H1 (cell line): ENCODE data around the gene CACNA2D3. TPM values are rescaled to one million over a fixed set of nuclear protein-coding genes. Genes with fewer than 3 reads are reported as not detected.

Experiments
- CTCF ChIA-PET: fragments of 300-600 bp; sonication (Branson Sonifier 250); formaldehyde crosslinking; loops from one replicate; lab custom pipeline; 2021; ENCODE audit not compliant: partially characterized antibody; lab: Charles Lee
- POLR2A ChIA-PET: fragments of 300-600 bp; sonication (Branson Sonifier 250); formaldehyde crosslinking; loops from one replicate; lab custom pipeline; 2021; ENCODE audit warnings: inconsistent platforms; ENCODE audit not compliant: partially characterized antibody; lab: Charles Lee
- DNase-seq, 2 experiments: peaks; one replicate each; pipeline versions ENCODE4 v3.0.0 to v3.0.0-alpha.2; 2010 to 2022; ENCODE audit warnings: low spot score in 2 of 2, low read depth in 1 of 2, mixed read lengths in 1 of 2
- FAIRE-seq: peaks from 2 replicates; lab custom pipeline; 2011; peaks lifted over from hg19 to GRCh38; lab: Jason Lieb, UNC
- H2AFZ ChIP-seq: 2 replicates; pipeline ENCODE4 v1.8.1; 2012; ENCODE audit warnings: low read length, inconsistent platforms
- H2AK5ac ChIP-seq: 2 replicates; pipeline ENCODE4 v1.6.1; 2013; ENCODE audit warnings: low read depth, low read length
- H2BK120ac ChIP-seq: replicated peaks from 2 replicates; pipeline ENCODE3; 2013; ENCODE audit warnings: low read depth, low read length, inconsistent platforms
- H2BK12ac ChIP-seq: 2 replicates; pipeline ENCODE4 v1.6.1; 2013; ENCODE audit warnings: low read depth, low read length
- H2BK15ac ChIP-seq: 2 replicates; pipeline ENCODE4 v1.6.1; 2013; ENCODE audit warnings: low read length
- H2BK20ac ChIP-seq: 2 replicates; pipeline ENCODE4 v1.6.1; 2013; ENCODE audit warnings: low read length
- H2BK5ac ChIP-seq: 2 replicates; pipeline ENCODE4 v1.6.1; 2013; ENCODE audit warnings: low read depth, low read length
- H3K14ac ChIP-seq: 2 replicates; pipeline ENCODE4 v1.6.1; 2013; ENCODE audit warnings: inconsistent platforms; ENCODE audit not compliant: insufficient read length
- H3K18ac ChIP-seq: 2 replicates; pipeline ENCODE4 v1.6.1; 2013; ENCODE audit warnings: low read length; ENCODE audit errors: extremely low read depth
- H3K23ac ChIP-seq: 2 replicates; pipeline ENCODE4 v1.6.1; 2013; ENCODE audit warnings: inconsistent platforms; ENCODE audit not compliant: insufficient read length
- H3K23me2 ChIP-seq: 2 replicates; pipeline ENCODE4 v1.6.1; 2013; ENCODE audit warnings: low read depth, low read length
- H3K27ac ChIP-seq: 2 replicates; pipeline ENCODE4 v1.6.1; 2011; ENCODE audit warnings: low read depth, low read length, inconsistent platforms
- H3K27me3 ChIP-seq, 4 experiments: replicated peaks in 1 of 4; 1 replicate in 1 of 4; 2 replicates in 3 of 4; pipeline versions ENCODE4 v1.6.1 to v1.8.1; 2011 to 2013; ENCODE audit warnings: low read length in 3 of 4, mild to moderate bottlenecking in 3 of 4, inconsistent platforms in 2 of 4, mixed read lengths in 2 of 4, moderate library complexity in 1 of 4; ENCODE audit not compliant: control insufficient read depth in 3 of 4, insufficient read depth in 3 of 4; ENCODE audit errors: extremely low read depth in 1 of 4
- H3K36me3 ChIP-seq, 4 experiments: 2 replicates each; pipeline versions ENCODE4 v1.6.1 to v1.8.1; 2011 to 2013; ENCODE audit warnings: mild to moderate bottlenecking in 4 of 4, low read length in 3 of 4, moderate library complexity in 2 of 4, control low read depth in 1 of 4, inconsistent platforms in 1 of 4; ENCODE audit not compliant: insufficient read depth in 4 of 4, control insufficient read depth in 2 of 4
- H3K4ac ChIP-seq: replicated peaks from 2 replicates; pipeline ENCODE3; 2013; ENCODE audit warnings: low read length, low read depth, mixed read lengths, inconsistent platforms; ENCODE audit not compliant: insufficient read length
- H3K4me1 ChIP-seq, 4 experiments: replicated peaks in 1 of 4; 1 replicate in 1 of 4; 2 replicates in 3 of 4; pipeline versions ENCODE4 v1.6.1 to v1.8.1; 2011 to 2013; ENCODE audit warnings: low read length in 3 of 4, inconsistent platforms in 2 of 4, mixed read lengths in 1 of 4; ENCODE audit not compliant: insufficient read depth in 4 of 4, control insufficient read depth in 3 of 4
- H3K4me2 ChIP-seq, 2 experiments: 2 replicates each; pipeline versions ENCODE4 v1.6.1 to v1.8.1; 2011 to 2013; ENCODE audit warnings: low read depth in 2 of 2, low read length in 2 of 2, control low read depth in 1 of 2, inconsistent platforms in 1 of 2, mild to moderate bottlenecking in 1 of 2; ENCODE audit not compliant: insufficient read depth in 1 of 2
- H3K4me3 ChIP-seq, 4 experiments: fragments of 200-600, 300-600 bp in 1 of 4; sonication (generic), shearing (Covaris generic), sonication (Bioruptor Twin) in 1 of 4; 2 replicates each; pipeline versions ENCODE4 v1.5.1 to v1.8.1; 2011 to 2016; ENCODE audit warnings: low read length in 4 of 4, low read depth in 3 of 4, control low read depth in 2 of 4, inconsistent platforms in 2 of 4, mild to moderate bottlenecking in 2 of 4, mixed read lengths in 1 of 4, moderate library complexity in 1 of 4; ENCODE audit not compliant: insufficient read depth in 2 of 4; ENCODE audit errors: extremely low read depth in 1 of 4
- H3K56ac ChIP-seq: replicated peaks from 2 replicates; pipeline ENCODE3; 2013; ENCODE audit warnings: low read depth, mild to moderate bottlenecking, mixed read lengths, low read length, inconsistent platforms; ENCODE audit not compliant: insufficient read length
- H3K79me1 ChIP-seq: 2 replicates; pipeline ENCODE4 v1.6.1; 2013; ENCODE audit warnings: low read depth, low read length, control low read depth
- H3K79me2 ChIP-seq, 2 experiments: 2 replicates each; pipeline versions ENCODE4 v1.6.1 to v1.8.1; 2012 to 2013; ENCODE audit warnings: low read length in 2 of 2, mild to moderate bottlenecking in 2 of 2, inconsistent platforms in 1 of 2; ENCODE audit not compliant: insufficient read depth in 2 of 2, control insufficient read depth in 1 of 2
- H3K9ac ChIP-seq, 4 experiments: replicated peaks in 1 of 4; 1 replicate in 1 of 4; 2 replicates in 3 of 4; pipeline versions ENCODE4 v1.6.1 to v1.8.1; 2011 to 2013; ENCODE audit warnings: low read depth in 3 of 4, low read length in 3 of 4, control low read depth in 2 of 4, mild to moderate bottlenecking in 2 of 4, moderate library complexity in 2 of 4, inconsistent platforms in 1 of 4; ENCODE audit errors: extremely low read depth in 1 of 4
- H3K9me3 ChIP-seq, 2 experiments: 2 replicates each; pipeline versions ENCODE4 v1.6.1 to v1.8.1; 2012 to 2013; ENCODE audit warnings: mild to moderate bottlenecking in 2 of 2, moderate library complexity in 2 of 2, control low read depth in 1 of 2, inconsistent platforms in 1 of 2, low read depth in 1 of 2, low read length in 1 of 2, mixed read lengths in 1 of 2; ENCODE audit not compliant: insufficient read depth in 2 of 2
- H4K20me1 ChIP-seq, 2 experiments: replicated peaks in 1 of 2; 2 replicates each; pipeline versions ENCODE3 to v1.8.1; 2011 to 2013; ENCODE audit warnings: inconsistent platforms in 2 of 2, low read length in 2 of 2, mild to moderate bottlenecking in 1 of 2; ENCODE audit not compliant: insufficient read depth in 2 of 2, control insufficient read depth in 1 of 2
- H4K5ac ChIP-seq: 2 replicates; pipeline ENCODE4 v1.6.1; 2013; ENCODE audit warnings: low read length, low read depth, mixed read lengths, inconsistent platforms; ENCODE audit not compliant: insufficient read length
- H4K8ac ChIP-seq: 2 replicates; pipeline ENCODE4 v1.8.0; 2013; ENCODE audit warnings: mild to moderate bottlenecking, moderate library complexity, low read length, inconsistent platforms; ENCODE audit not compliant: insufficient read depth; ENCODE audit errors: extremely low read depth
- H4K91ac ChIP-seq: replicated peaks from 2 replicates; pipeline ENCODE3; 2013; ENCODE audit warnings: low read length, mixed read lengths, inconsistent platforms; ENCODE audit not compliant: insufficient read length
- ATF3 ChIP-seq: IDR thresholded peaks from 2 replicates; pipeline ENCODE4 v1.6.1; 2011; ENCODE audit warnings: low read depth, mild to moderate bottlenecking, low read length; ENCODE audit not compliant: insufficient read depth
- CBX5 ChIP-seq: fragments of 300-800, 300-1000 bp; sonication (generic); IDR thresholded peaks from 2 replicates; pipeline ENCODE4 v1.7.1; 2016; ENCODE audit warnings: antibody characterized with exemption, low read length, low read depth
- FOSL1 ChIP-seq: IDR thresholded peaks from 2 replicates; pipeline ENCODE4 v1.6.1; 2011; ENCODE audit warnings: mild to moderate bottlenecking, low read depth, low read length, moderate library complexity; ENCODE audit not compliant: insufficient read depth
- KDM4A ChIP-seq: IDR thresholded peaks from one replicate; pipeline ENCODE4 v1.7.1; 2012; ENCODE audit warnings: low read depth, mild to moderate bottlenecking, moderate library complexity, low read length, inconsistent platforms; ENCODE audit not compliant: severe bottlenecking
- KDM5A ChIP-seq: fragments of 200-600 bp; IDR thresholded peaks from 2 replicates; pipeline ENCODE4 v1.7.1; 2012; ENCODE audit warnings: mild to moderate bottlenecking, low read length, inconsistent platforms, mixed read lengths
- POU5F1 ChIP-seq: IDR thresholded peaks from 2 replicates; pipeline ENCODE4 v1.6.1; 2011; ENCODE audit warnings: low read depth, mild to moderate bottlenecking, low read length, moderate library complexity
- SIRT6 ChIP-seq: IDR thresholded peaks from one replicate; pipeline ENCODE4 v1.7.1; 2012; ENCODE audit warnings: low read length, inconsistent platforms
- SP1 ChIP-seq: IDR thresholded peaks from 2 replicates; pipeline ENCODE4 v1.6.1; 2011; ENCODE audit warnings: low read depth, low read length
- TAF1 ChIP-seq: IDR thresholded peaks from 2 replicates; pipeline ENCODE4 v1.6.1; 2011; ENCODE audit warnings: mild to moderate bottlenecking, low read depth, low read length
- TEAD4 ChIP-seq: IDR thresholded peaks from 2 replicates; pipeline ENCODE4 v1.6.1; 2012; ENCODE audit warnings: low read depth, low read length, inconsistent platforms, mixed read lengths
- YY1 ChIP-seq: IDR thresholded peaks from 2 replicates; pipeline ENCODE4 v1.6.1; 2011; ENCODE audit warnings: low read depth, mild to moderate bottlenecking, low read length
- WGBS, 2 experiments: shearing (Covaris generic) in 1 of 2; methylation state at CpG; one replicate each; pipeline versions ENCODE4 v1.1.6 to v1.1.7; 2013 to 2015; ENCODE audit warnings: low lambda C conversion rate in 2 of 2, mixed read lengths in 2 of 2, inconsistent platforms in 1 of 2, low coverage in 1 of 2, missing lambda C conversion rate in 1 of 2; ENCODE audit not compliant: insufficient replicate concordance in 2 of 2, insufficient coverage in 1 of 2, insufficient read length in 1 of 2; ENCODE audit errors: extremely low coverage in 1 of 2, missing lambda C conversion rate in 1 of 2; 5-methylcytosine and 5-hydroxymethylcytosine counted together
- polyA plus RNA-seq, 7 experiments: library from polyadenylated mRNA; depleted of rRNA in 3 of 7; stranded (reverse) in 5 of 7; unstranded in 2 of 7; fragments of >200 nt in 5 of 7; fragments of 200-250 nt in 2 of 7; gene quantifications; 1 replicate in 5 of 7; 2 replicates in 1 of 7; 4 replicates in 1 of 7; pipeline versions ENCODE4 v1.2.1 to v1.2.3, GENCODE V29; 2011 to 2013; ENCODE audit warnings: missing spikeins in 2 of 7, mixed read lengths in 2 of 7
- total RNA-seq: library from RNA; stranded (reverse); fragmentation: NEBNext Ultra II Directional; extraction: Animal tissue kit (Norgen Biotek cat#: 25700); gene quantifications from 2 replicates; pipeline ENCODE4 v1.2.1, GENCODE V29; 2021

The CACNA2D3 gene
- total and polyA plus RNA-seq, 2 of the 8 experiments (the other 6 are each of a cell fraction or from before 2014, with no cell fraction given) = 1.5 to 1.8 TPM

GRCh38 chr3:54631516-54632325 is 509.4 kb downstream of the CACNA2D3 start:
- no peak overlapping the region for H4K8ac ChIP-seq
- no peak overlapping the region for H2BK20ac ChIP-seq
- no peak overlapping the region for H2BK120ac ChIP-seq
- FAIRE-seq (no peak), DNase-seq (no peak)
- no peak overlapping the region for H3K18ac ChIP-seq
- peaks cover 0 to 9% of the 10 kb centered on the region in 2 experiments; a peak in 2 of 4 replicates for H3K79me2 ChIP-seq
- H3K4me3 ChIP-seq = no peak overlapping the region
- H3K23ac ChIP-seq = no peak overlapping the region
- H3K9ac ChIP-seq = no peak overlapping the region
- H2BK5ac ChIP-seq = no peak overlapping the region
- CTCF ChIA-PET = interaction anchor here (2.4 to 3.0 kb wide), 2 partner anchors 93 to 198 kb away, joined by 6 to 14 read pairs; no protein-coding TSS in a partner anchor
- no peak overlapping the region for H2BK12ac ChIP-seq
- no peak overlapping the region for H2BK15ac ChIP-seq
- peaks cover 11% of the 10 kb centered on the region in 2 experiments for H4K20me1 ChIP-seq
- peaks cover 20 to 48% (median 32%) of the 10 kb centered on the region in 4 experiments for H3K36me3 ChIP-seq
- no peak overlapping the region for H4K5ac ChIP-seq
- H2AFZ ChIP-seq = no peak overlapping the region
- peaks cover 4 to 11% (median 7%) of the 10 kb centered on the region in 4 experiments; a peak in 5 of 7 replicates for H3K4me1 ChIP-seq
- H3K9me3 ChIP-seq = no peaks in the 10 kb centered on the region
- peaks cover 2% of the 10 kb centered on the region; the same call in 1 of the 2 replicates for H3K23me2 ChIP-seq
- H3K4me2 ChIP-seq = no peak overlapping the region; a peak in 1 of 4 replicates
- WGBS, 2 experiments = 91% methylated on average over 6 of the region's 6 CpGs; no CpG with 5 or more reads in 1 of the 2 experiments
- H2AK5ac ChIP-seq = no peak overlapping the region
- POLR2A ChIA-PET = interaction anchor here (0.9 to 7.8 kb wide), 29 partner anchors 8 to 202 kb away, joined by 3 to 87 read pairs (median 5); no protein-coding TSS in a partner anchor
- H3K27ac ChIP-seq = no peak overlapping the region
- H4K91ac ChIP-seq = no peak overlapping the region
- no peaks in the 10 kb centered on the region; a peak in 2 of 7 replicates for H3K27me3 ChIP-seq
- H3K56ac ChIP-seq = no peak overlapping the region
- H3K4ac ChIP-seq = no peak overlapping the region
- H3K14ac ChIP-seq = no peak overlapping the region
- 0 out of 2 replicates have a peak, but pooled peaks cover 2% of the 10 kb centered on the region for H3K79me1 ChIP-seq
- TF ChIP-seq TEAD4 = no peak
- no peak for TF ChIP-seq KDM5A
- no peak for TF ChIP-seq FOSL1
- TF ChIP-seq ATF3 = no peak
- no peak for TF ChIP-seq SP1
- TF ChIP-seq CBX5 = no peak
- TF ChIP-seq POU5F1 = no peak
- no peak for TF ChIP-seq YY1
- no peak for TF ChIP-seq TAF1
- no peak for TF ChIP-seq SIRT6
- no peak for TF ChIP-seq KDM4A
